GM19455 (cell line): ENCODE measurements around the gene COL6A2.
"Not testable (repeated sequence)": the region's sequence is repeated elsewhere in the genome, so short reads cannot be mapped to it uniquely, and the experiment has no call there.

Experiments
- ATAC-seq: cut with Tn5 transposase; IDR thresholded peaks from one replicate; pipeline ENCODE4 v1.9.1; 2021; ENCODE audit not compliant: unreplicated experiment

The COL6A2 gene

GRCh38 chr21:46093668-46094400 lies 4.1 kb upstream of the COL6A2 start:
- no peak for ATAC-seq

GRCh38 chr21:46094401-46095082 lies 3.4 kb upstream of the COL6A2 start:
- no peak for ATAC-seq

GRCh38 chr21:46095083-46095719 lies 2.7 kb upstream of the COL6A2 start:
- ATAC-seq = no peak

- ATAC-seq = no peak
Observed at GRCh38 chr21:46095814-46096595, 1.9 kb upstream of the COL6A2 start.

DNA sequence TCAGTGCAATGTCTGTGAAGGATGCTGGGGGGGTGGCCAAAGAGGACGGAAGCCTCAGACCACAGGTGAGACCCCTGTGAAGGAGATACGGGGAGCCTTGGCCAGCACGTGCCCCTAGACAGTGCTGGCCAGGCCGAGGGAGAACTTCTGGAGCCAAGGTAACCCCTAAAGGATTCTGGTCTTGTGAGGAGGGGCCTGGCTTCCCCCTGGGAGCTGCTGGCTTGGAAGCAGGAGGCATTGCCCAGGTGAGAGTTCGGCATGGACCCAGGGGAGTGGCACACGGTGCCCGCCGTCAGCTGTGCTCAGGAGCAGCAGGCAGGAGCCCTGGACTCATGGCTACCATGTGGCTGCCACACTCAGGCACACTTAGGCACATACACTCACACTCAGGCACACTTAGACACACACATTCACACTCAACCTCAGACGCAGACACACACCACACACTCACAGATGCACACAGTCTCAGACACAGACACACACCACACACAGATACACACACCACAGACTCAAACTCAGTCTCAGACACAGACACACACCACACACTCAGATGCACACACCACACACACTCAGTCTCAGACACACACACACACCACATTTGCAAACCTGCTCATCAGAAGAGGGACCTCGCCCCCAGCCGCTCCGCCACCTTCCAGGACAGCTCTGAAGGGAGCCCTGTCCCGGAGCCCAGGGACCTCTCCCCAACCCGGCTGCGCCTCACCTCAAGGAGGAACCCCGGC lies 1.1 kb upstream of the COL6A2 start:
- no peak for ATAC-seq

GRCh38 chr21:46098303-46099141 lies 610 bp downstream of the COL6A2 start:
- no peak for ATAC-seq

GRCh38 chr21:46099476-46099875 lies 1.6 kb downstream of the COL6A2 start:
- ATAC-seq = no peak

GRCh38 chr21:46100020-46100419 lies 2.1 kb downstream of the COL6A2 start:
- ATAC-seq = no peak

GRCh38 chr21:46100426-46100825 lies 2.5 kb downstream of the COL6A2 start:
- no peak for ATAC-seq

DNA sequence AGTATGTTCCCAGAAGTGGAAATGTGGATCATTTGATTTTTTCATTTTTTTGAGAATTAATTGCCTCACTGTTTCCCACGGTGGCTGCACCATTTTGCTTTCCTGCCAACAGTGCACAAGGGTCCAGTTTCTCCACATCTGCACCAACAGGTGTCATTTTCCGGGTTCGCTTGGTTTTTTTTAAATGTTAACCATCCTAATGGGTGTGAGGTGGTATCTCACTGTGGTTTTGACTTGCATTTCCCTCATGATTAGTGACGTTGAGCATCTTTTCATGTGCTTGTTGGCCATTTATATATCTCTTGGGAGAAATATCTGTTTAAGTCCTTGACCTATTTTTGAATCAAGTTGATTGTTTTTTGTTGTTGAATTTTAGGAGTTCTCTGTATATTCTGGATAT lies 3.0 kb downstream of the COL6A2 start:
- ATAC-seq = no peak

- no peak for ATAC-seq
Observed at GRCh38 chr21:46104104-46104503, 6.2 kb downstream of the COL6A2 start.

DNA sequence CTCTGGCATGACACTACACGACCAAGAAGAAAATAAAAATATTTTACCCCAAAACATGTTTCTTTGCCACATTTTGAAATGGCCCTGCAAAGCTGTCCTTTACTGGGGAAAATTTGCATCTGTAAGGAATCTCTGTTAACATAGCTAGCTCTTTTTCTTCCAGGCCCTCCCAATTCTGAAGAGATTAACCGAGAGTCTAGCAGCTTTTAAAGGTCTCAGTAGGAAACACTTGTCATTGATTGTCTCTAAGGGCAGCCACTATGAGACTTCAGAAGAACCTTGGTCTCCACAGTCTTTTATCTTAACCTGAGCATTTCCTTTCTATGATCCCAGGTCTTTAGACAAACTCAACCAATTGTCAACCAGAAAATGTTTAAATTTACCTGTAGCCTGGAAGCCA lies 9.5 kb downstream of the COL6A2 start:
- ATAC-seq = not testable (repeated sequence)

DNA sequence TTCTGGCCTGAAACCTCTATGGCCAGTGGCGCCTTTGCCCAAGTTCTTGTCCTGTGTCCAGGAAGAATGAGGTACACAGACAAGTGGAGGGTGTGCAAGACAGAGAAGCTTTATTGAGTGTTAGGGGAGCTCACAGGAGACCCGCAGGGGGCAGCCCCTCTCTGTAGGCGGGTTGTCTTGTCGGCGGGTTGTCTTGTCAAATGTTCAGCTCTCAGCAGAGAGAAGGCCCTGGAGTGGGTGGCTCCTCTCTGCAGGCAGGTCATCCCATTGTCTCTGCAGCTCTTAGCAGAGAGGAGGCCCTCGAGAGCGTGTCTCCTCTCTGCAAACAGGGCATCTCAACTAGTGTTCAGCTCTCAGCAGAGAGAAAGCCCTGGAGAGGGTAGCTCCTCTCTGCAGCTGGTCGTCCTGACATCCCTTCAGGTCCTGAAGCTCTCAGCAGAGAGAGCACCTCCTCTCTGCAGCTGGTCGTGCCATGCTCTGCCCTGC lies 11.0 kb downstream of the COL6A2 start:
- ATAC-seq = no peak

- ATAC-seq = no peak
Observed at GRCh38 chr21:46109313-46110221, 11.7 kb downstream of the COL6A2 start.

GRCh38 chr21:46110499-46111192 lies 12.7 kb downstream of the COL6A2 start:
- ATAC-seq = no peak

GRCh38 chr21:46111193-46111571 lies 13.3 kb downstream of the COL6A2 start:
- no peak for ATAC-seq

- ATAC-seq = no peak
Observed at GRCh38 chr21:46111857-46112724, 14.2 kb downstream of the COL6A2 start.
